Peyer's patch (tissue), 4 donors: Measurements from ENCODE around the gene ANP32B.

Experiments used
- POLR2A ChIP-seq, 2 donors: fragments of 450-650 bp; IDR thresholded peaks; one replicate each; pipeline ENCODE4 v1.5.1; 2017; ENCODE audit warnings: antibody characterized with exemption in 2 of 2, mild to moderate bottlenecking in 2 of 2, moderate library complexity in 2 of 2
- TF ChIP-seq, protein P1 (sequence below), 6 experiments: fragments of 450-650 bp in 4 of 6; fragments of 200-600 bp in 2 of 6; sonication (generic) in 1 of 6; IDR thresholded peaks; one replicate each; pipeline ENCODE4 v1.5.1; 2017 to 2019; ENCODE audit warnings: antibody characterized with exemption in 6 of 6, mild to moderate bottlenecking in 3 of 6, moderate library complexity in 1 of 6

DNA sequence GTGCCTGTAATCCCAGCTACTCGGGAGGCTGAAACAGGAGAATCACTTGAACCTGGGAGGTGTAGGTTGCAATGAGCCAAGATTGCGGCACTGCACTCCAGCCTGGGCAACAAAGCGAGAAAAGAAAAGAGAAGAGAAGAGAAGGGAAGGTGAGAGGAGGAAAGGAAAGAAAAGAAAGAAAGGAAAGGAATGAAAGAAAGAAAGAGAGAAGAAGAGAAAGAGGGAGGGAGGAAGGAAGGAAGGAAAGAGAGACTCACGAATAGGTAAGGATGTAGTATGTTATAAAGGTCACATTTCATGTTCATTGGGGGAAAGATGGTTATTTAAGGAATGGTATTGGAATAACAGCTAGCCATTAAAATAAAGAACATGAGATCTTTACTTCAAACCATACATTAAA lies 10.4 kb upstream of the ANP32B start:
- TF ChIP-seq, protein P1, sequence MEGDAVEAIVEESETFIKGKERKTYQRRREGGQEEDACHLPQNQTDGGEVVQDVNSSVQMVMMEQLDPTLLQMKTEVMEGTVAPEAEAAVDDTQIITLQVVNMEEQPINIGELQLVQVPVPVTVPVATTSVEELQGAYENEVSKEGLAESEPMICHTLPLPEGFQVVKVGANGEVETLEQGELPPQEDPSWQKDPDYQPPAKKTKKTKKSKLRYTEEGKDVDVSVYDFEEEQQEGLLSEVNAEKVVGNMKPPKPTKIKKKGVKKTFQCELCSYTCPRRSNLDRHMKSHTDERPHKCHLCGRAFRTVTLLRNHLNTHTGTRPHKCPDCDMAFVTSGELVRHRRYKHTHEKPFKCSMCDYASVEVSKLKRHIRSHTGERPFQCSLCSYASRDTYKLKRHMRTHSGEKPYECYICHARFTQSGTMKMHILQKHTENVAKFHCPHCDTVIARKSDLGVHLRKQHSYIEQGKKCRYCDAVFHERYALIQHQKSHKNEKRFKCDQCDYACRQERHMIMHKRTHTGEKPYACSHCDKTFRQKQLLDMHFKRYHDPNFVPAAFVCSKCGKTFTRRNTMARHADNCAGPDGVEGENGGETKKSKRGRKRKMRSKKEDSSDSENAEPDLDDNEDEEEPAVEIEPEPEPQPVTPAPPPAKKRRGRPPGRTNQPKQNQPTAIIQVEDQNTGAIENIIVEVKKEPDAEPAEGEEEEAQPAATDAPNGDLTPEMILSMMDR (IDR thresholded peaks at IDR 0.05): no peak
- no peak for TF ChIP-seq POLR2A (IDR thresholded peaks at IDR 0.05)
